Activated CD4-positive, alpha-beta T cell treated with anti-CD3 and anti-CD28 coated beads for 36 hours (primary cell): ENCODE results near the gene CKAP2. TPM values are rescaled to one million over a fixed set of nuclear protein-coding genes. Genes with fewer than 3 reads are reported as not detected.

Experiments used
- total RNA-seq, 2 experiments: library from RNA; stranded (reverse); gene quantifications; one replicate each; pipeline ENCODE4 v1.2.3, GENCODE V29; 2021

Gene CKAP2
- total RNA-seq, 2 experiments from 2014 or later = 65.5 to 95.7 TPM

Other genes starting within 250 kb of the CKAP2 start
- under 1 TPM; 0.14 to 0.19 TPM for gene THSD1, start 49.3 kb upstream of the CKAP2 start, total RNA-seq
- 10 to 100 TPM; 27.4 to 29.8 TPM for gene VPS36, start 4.8 kb upstream of the CKAP2 start, total RNA-seq
- gene HNRNPA1L2, start 187.0 kb downstream of the CKAP2 start, total RNA-seq = 1 to 10 TPM; 6.9 to 8.9 TPM
- gene SUGT1, start 197.4 kb downstream of the CKAP2 start, total RNA-seq = 10 to 100 TPM; 58.3 to 64.8 TPM